HG02678 (cell line): Measurements from ENCODE around the gene NTS.

ENCODE experiments used
- ATAC-seq: cut with Tn5 transposase; IDR thresholded peaks from one replicate; pipeline ENCODE4 v1.9.1; 2021; ENCODE audit warnings: mild to moderate bottlenecking, moderate library complexity; ENCODE audit not compliant: unreplicated experiment

The NTS gene

GRCh38 chr12:85874031-85874461, at the start of gene NTS:
Gene NTS (plus strand): TSS chr12:85874295. CDS start chr12:85874404, 109 bp downstream.
- peak; percentile 77 for ATAC-seq

- no peak for ATAC-seq
Observed at GRCh38 chr12:85825746-85826145, 48.3 kb upstream of the NTS start.

- no peak for ATAC-seq
Observed at GRCh38 chr12:85828576-85828975, 45.5 kb upstream of the NTS start.

GRCh38 chr12:85829391-85829790, 44.7 kb upstream of the NTS start:
- ATAC-seq, result no peak

GRCh38 chr12:85831327-85831990, 42.6 kb upstream of the NTS start:
- no peak for ATAC-seq

- ATAC-seq, result no peak
Observed at GRCh38 chr12:85833579-85833978, 40.5 kb upstream of the NTS start.

GRCh38 chr12:85834378-85834777, 39.7 kb upstream of the NTS start:
- ATAC-seq, result no peak

- no peak for ATAC-seq
Observed at GRCh38 chr12:85835426-85836196, 38.5 kb upstream of the NTS start.

- ATAC-seq, result no peak
Observed at GRCh38 chr12:85836197-85837090, 37.7 kb upstream of the NTS start, which contains the start of gene RASSF9. Gene RASSF9 (minus strand): TSS chr12:85836409. CDS start chr12:85836201, 208 bp downstream.

GRCh38 chr12:85843606-85844310, 30.3 kb upstream of the NTS start:
- ATAC-seq, result no peak

- ATAC-seq, result no peak
Observed at GRCh38 chr12:85849344-85849743, 24.8 kb upstream of the NTS start.

- no peak for ATAC-seq
Observed at GRCh38 chr12:85855305-85855704, 18.8 kb upstream of the NTS start.

- ATAC-seq, result no peak
Observed at GRCh38 chr12:85856966-85857365, 17.1 kb upstream of the NTS start.

- no peak for ATAC-seq
Observed at GRCh38 chr12:85865890-85866289, 8.2 kb upstream of the NTS start.

- ATAC-seq, result peak; percentile 95
Observed at GRCh38 chr12:85866986-85867776, 6.9 kb upstream of the NTS start.

GRCh38 chr12:85872497-85873091, 1.5 kb upstream of the NTS start:
- ATAC-seq, result peak; percentile 80

- ATAC-seq, result no peak
Observed at GRCh38 chr12:85877459-85877858, 3.4 kb downstream of the NTS start.

- ATAC-seq, result no peak
Observed at GRCh38 chr12:85883763-85884162, 9.7 kb downstream of the NTS start.

GRCh38 chr12:85894653-85895052, 20.6 kb downstream of the NTS start:
- no peak for ATAC-seq
